ENCODE measurements around the gene EVA1A. TPM values are rescaled to one million over a fixed set of nuclear protein-coding genes. Genes with fewer than 3 reads are reported as not detected.

EVA1A gene
- total RNA-seq, 1 experiment from 2014 or later = not detected

DNA sequence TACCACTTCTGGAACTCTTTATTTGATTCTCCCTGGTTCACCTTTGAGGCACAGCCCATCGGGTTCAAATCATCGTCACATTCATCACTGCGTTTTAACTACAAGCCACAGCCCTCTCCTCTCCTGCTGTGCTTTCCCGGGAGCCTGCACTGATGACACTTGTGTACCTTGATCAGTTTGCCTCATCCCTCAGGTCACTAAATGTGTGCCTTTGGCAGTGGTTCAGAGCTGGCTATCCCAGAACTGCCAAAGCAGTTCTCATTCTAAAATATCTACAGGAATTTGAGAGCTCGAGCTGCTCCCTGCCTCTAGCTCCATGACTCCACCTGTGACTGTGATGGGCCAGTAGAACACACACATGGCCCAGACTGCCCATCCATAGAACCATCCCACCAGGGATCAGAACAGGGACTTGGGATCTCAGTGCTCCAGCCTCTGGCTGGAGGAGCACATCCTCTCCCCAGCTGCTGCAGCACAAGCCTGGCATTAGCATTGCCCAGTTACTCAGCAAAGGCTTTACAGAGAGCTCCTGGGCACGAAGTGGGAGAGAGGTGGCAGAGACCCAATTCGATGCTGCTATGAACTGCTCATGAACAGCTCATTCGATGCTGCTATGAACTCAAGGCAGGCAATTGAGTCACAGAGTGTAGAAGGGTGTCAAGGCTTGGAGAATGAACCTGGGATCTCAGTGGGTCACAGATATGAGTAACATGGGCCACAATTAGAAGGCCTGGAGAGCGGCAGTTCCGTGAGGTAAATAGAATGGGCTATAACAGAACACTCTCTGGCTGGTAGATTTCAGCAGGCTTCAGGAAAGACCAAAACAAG lies 41.9 kb downstream of the EVA1A start:
- intact Hi-C loops (cut with micrococcal nuclease; ENCODE audit: unreplicated experiment) = no loop called here
- TF ChIP-seq, protein P1, sequence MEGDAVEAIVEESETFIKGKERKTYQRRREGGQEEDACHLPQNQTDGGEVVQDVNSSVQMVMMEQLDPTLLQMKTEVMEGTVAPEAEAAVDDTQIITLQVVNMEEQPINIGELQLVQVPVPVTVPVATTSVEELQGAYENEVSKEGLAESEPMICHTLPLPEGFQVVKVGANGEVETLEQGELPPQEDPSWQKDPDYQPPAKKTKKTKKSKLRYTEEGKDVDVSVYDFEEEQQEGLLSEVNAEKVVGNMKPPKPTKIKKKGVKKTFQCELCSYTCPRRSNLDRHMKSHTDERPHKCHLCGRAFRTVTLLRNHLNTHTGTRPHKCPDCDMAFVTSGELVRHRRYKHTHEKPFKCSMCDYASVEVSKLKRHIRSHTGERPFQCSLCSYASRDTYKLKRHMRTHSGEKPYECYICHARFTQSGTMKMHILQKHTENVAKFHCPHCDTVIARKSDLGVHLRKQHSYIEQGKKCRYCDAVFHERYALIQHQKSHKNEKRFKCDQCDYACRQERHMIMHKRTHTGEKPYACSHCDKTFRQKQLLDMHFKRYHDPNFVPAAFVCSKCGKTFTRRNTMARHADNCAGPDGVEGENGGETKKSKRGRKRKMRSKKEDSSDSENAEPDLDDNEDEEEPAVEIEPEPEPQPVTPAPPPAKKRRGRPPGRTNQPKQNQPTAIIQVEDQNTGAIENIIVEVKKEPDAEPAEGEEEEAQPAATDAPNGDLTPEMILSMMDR (IDR thresholded peaks at IDR 0.05; ENCODE audit: unreplicated experiment) = no peak
- Mint-ChIP-seq H3K27ac (ENCODE audit: unreplicated experiment) (no peak overlapping the region), H3K4me1 (ENCODE audit: low read depth, unreplicated experiment) (no peaks in the 10 kb centered on the region), H3K36me3 (ENCODE audit: insufficient read depth, unreplicated experiment) (no peaks in the 10 kb centered on the region), H3K27me3 (ENCODE audit: unreplicated experiment) (peaks cover 28% of the 10 kb centered on the region), H3K9me3 (ENCODE audit: low read depth, unreplicated experiment) (peaks cover 4% of the 10 kb centered on the region), H3K4me3 (ENCODE audit: low read depth, unreplicated experiment) (no peak overlapping the region)
- no TSS peak for BruUV-seq (replicated peaks)
- CTCF ChIA-PET = interaction anchor here (0.6 kb wide), 1 partner anchor 1403 kb away, joined by 5 read pairs; no protein-coding TSS in a partner anchor
- no peak for DNase-seq

DNA sequence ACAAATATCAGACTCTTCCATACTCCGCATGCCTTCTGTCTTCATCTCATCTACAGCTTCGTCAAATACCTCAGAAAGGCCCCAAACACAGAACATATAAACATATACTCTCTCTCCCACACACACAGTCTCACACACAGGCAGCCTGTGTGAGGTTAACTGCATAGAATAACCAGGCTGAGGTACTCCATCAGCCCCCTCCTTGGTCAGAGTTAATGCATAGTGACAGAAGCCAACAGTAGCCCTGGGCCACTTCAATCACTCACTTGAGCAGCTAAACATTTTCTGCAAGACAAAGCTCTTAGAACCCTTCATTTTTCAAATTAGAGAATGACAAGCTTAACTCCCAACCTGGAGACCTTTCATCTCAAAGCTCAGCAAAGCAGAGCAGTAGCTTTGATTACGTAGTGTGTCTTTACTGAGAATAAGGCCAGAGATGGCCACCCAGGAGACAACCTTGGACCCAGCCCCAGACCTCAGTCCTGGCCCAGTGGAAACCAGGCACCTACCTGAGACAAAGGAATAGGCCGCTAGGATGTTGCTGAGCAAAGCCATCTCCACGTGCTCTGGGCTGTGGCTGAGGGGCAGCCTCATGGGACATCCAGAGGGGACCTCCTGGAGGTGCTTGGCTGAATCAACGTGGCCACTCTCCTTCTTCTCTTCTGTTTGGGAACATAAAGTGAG lies 43.0 kb downstream of the EVA1A start:
- Mint-ChIP-seq H3K4me3 (ENCODE audit: low read depth, unreplicated experiment) (no peak overlapping the region), H3K36me3 (ENCODE audit: insufficient read depth, unreplicated experiment) (no peaks in the 10 kb centered on the region), H3K4me1 (ENCODE audit: low read depth, unreplicated experiment) (no peaks in the 10 kb centered on the region), H3K27me3 (ENCODE audit: unreplicated experiment) (peaks cover 28% of the 10 kb centered on the region), H3K9me3 (ENCODE audit: low read depth, unreplicated experiment) (peaks cover 6% of the 10 kb centered on the region), H3K27ac (ENCODE audit: unreplicated experiment) (no peak overlapping the region)
- CTCF ChIA-PET = no interaction called here
- intact Hi-C loops (cut with micrococcal nuclease; ENCODE audit: unreplicated experiment) = no loop called here
- DNase-seq = no peak
- TF ChIP-seq, protein P1 (IDR thresholded peaks at IDR 0.05; ENCODE audit: unreplicated experiment) = no peak
- no TSS peak for BruUV-seq (replicated peaks)

DNA sequence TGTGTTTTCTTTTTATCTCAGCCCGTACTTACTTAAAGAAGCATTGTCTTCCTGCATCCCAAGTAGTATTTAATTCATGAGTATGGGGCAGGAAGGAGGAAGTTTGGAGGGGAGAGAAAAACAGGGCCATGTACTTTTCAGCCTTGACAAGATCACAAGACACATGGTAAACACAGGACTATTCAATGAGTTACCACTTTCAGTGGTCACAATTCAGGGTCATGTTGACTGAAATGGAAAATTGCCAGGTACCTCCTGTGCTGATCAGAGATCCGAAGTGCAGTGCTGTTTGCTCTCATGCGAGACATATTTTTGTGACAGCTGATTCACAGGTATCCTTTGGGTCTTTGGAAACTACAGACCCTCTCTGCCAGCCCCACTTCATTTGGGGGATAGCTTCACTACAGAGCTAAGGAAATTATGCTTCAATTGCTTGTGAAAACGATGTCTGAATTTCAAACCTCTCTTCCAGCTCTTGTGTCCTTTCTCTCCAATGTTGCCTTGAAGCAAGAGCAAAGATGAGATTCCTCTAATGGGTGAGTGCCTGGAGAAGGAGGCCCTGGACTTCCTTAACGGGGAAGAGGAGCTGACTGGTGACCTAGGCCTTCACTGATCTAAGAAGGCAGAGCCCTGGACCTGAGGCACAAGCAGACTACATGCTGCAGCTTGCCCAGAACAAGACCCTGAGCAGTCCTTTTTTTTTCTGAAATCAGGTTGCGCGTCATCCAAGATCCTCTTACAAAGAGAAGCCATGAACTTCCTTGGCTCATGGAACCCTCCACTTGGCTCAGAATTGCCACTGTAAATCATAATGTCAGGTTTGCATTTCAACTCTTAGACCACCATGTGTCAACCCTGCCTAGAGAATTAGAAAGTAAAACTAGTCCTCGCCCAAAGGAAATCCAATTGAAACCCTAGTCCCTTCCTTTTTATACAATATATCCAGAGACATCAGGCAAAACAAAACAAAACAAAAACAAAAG lies 44.1 kb downstream of the EVA1A start:
- intact Hi-C loops (cut with micrococcal nuclease; ENCODE audit: unreplicated experiment) = no loop called here
- H3K36me3 Mint-ChIP-seq (ENCODE audit: insufficient read depth, unreplicated experiment) = no peaks in the 10 kb centered on the region

More for the DNA sequence above, 44.1 kb downstream of the EVA1A start:
- no peak overlapping the region for H3K27ac Mint-ChIP-seq (ENCODE audit: unreplicated experiment)
- peaks cover 28% of the 10 kb centered on the region for H3K27me3 Mint-ChIP-seq (ENCODE audit: unreplicated experiment)
- BruUV-seq (replicated peaks) = no TSS peak
- TF ChIP-seq, protein P1 (IDR thresholded peaks at IDR 0.05; ENCODE audit: unreplicated experiment) = no peak
- CTCF ChIA-PET = no interaction called here
- DNase-seq = no peak
- H3K9me3 Mint-ChIP-seq (ENCODE audit: low read depth, unreplicated experiment) = peaks cover 6% of the 10 kb centered on the region
- H3K4me3 Mint-ChIP-seq (ENCODE audit: low read depth, unreplicated experiment) = no peak overlapping the region
- H3K4me1 Mint-ChIP-seq (ENCODE audit: low read depth, unreplicated experiment) = no peaks in the 10 kb centered on the region
